SK-N-SH (cell line): ENCODE results near the gene GRAMD1B.

Source experiments
- CTCF ChIP-seq: fragments of 200-600 bp; sonication (generic); IDR thresholded peaks from 2 replicates; pipeline ENCODE4 v1.6.1; 2017; ENCODE audit warnings: antibody characterized with exemption, mild to moderate bottlenecking, moderate library complexity
- POLR2AphosphoS5 ChIP-seq: IDR thresholded peaks from 2 replicates; pipeline ENCODE4 v1.6.1; 2012; ENCODE audit warnings: low read depth, low read length
- TCF12 ChIP-seq: IDR thresholded peaks from 2 replicates; pipeline ENCODE4 v1.4.0; 2012
- YY1 ChIP-seq: IDR thresholded peaks from 2 replicates; pipeline ENCODE4 v1.4.0; 2012; ENCODE audit warnings: low read depth, mild to moderate bottlenecking

DNA sequence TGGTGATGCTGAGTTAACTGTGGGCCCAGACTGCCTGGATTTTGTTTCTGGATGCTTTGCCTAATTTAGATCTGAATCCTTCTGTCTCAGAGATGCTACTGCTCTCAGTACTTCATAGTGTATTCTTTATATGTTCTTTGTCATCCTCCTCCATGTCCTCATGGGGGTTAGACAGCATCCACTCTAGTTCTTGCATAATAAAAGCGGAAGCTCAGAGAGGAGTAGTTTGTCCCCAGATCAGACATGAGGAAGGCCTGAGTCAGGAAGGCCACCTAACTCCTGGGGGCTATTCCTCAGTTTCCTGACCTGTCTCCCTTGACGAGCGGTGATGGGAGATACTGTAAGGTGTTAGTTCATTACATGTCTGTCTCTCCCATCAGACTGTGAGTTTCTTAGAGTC lies 134.2 kb downstream of the GRAMD1B start:
- TF ChIP-seq YY1 (no peak), TCF12 (no peak), POLR2AphosphoS5 (no peak), CTCF (no peak)
